HG03139 (cell line): Measurements from ENCODE around the gene CFAP119.

ENCODE experiments used
- ATAC-seq: cut with Tn5 transposase; IDR thresholded peaks from one replicate; pipeline ENCODE4 v1.9.1; 2021; ENCODE audit not compliant: unreplicated experiment

The CFAP119 gene

DNA sequence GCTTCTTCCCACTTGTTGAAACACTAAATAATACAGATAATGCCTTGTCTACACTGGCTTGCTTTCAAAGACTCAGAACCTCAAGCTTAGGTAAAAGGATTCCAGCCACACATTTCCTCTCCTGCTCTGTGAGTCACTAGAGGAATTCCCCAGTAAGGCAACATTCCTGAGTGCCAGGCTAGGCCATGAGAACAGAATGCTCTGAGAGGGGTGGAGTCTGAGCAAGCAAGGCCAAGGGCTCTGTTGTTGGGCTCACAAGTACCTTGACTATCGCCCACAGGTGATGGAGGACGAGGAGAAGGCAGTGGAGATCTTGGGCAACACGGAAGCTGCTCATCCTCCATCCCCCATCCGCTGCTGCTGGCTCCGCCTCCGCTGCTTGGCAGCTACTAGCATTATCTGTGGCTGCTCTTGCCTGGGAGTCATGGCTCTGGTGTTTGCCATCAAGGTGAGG, 20.4 kb downstream of the CFAP119 start:
- no peak for ATAC-seq

DNA sequence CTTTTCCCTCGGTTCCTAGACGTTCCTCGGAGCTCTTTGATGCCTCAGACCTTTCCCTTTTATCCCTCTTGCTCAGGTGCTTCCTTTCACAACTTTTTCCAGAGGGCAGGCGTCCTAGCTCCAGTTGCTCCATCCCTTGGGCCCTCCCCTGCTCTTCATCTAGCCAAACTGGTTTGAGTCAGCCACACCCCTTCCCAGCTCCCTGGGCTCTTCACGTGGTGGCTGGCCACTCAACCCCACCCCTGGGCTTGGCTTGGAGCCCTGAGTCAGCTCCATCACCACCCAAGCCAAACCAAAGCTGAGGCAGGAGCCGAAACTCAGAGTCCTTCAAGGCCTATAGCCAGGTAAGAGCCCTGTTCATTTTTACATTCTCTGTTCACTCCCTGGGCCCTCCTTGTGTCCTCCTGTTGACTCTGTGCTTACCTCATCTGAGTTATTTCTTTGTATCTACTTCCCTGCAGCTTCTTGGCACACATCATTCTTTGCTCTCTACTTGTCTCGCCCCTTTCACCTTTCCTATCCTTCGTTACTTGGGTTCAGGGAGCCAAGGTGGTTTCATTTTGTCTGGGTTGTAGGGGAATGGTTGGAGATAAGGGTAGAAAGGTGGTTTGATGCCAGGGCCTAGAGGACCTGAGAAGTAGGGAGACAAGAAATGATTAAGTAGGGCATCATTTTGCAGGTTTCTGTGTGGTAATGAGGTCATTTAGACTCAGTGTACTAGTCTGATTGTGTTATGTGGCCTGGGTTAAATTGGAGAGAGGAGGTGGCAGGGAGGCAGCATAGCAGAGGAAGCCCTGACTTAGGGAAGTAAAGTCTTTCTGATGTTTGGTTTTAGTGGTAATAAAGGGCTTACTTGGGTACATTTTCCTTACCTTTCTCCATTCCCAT, 21.3 kb downstream of the CFAP119 start:
- ATAC-seq = no peak

GRCh38 chr16:30738984-30739951, 22.6 kb downstream of the CFAP119 start:
- no peak for ATAC-seq

DNA sequence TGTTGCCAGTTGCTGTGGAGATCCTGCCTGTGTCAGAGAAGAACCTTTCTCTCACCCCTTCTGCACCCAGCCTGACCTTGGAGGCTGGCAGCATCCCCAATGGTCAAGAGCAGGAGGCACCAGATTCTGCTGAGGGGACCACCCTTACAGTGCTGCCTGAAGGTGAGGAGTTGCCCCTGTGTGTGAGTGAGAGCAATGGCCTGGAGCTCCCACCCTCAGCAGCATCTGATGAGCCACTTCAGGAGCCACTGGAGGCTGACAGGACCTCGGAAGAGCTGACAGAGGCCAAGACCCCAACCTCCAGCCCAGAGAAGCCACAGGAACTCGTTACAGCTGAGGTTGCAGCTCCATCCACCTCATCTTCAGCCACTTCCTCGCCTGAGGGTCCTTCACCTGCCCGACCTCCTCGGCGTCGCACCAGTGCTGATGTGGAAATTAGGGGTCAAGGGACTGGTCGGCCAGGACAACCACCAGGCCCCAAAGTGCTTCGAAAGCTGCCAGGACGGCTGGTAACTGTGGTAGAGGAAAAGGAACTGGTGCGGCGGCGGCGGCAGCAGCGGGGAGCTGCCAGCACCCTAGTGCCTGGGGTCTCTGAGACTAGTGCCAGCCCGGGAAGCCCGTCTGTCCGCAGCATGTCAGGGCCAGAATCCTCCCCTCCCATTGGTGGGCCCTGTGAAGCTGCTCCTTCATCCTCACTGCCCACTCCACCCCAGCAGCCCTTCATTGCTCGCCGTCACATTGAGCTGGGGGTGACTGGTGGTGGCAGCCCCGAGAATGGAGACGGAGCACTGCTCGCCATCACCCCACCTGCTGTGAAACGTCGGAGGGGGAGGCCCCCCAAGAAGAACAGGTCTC, 23.8 kb downstream of the CFAP119 start:
- ATAC-seq = no peak

DNA sequence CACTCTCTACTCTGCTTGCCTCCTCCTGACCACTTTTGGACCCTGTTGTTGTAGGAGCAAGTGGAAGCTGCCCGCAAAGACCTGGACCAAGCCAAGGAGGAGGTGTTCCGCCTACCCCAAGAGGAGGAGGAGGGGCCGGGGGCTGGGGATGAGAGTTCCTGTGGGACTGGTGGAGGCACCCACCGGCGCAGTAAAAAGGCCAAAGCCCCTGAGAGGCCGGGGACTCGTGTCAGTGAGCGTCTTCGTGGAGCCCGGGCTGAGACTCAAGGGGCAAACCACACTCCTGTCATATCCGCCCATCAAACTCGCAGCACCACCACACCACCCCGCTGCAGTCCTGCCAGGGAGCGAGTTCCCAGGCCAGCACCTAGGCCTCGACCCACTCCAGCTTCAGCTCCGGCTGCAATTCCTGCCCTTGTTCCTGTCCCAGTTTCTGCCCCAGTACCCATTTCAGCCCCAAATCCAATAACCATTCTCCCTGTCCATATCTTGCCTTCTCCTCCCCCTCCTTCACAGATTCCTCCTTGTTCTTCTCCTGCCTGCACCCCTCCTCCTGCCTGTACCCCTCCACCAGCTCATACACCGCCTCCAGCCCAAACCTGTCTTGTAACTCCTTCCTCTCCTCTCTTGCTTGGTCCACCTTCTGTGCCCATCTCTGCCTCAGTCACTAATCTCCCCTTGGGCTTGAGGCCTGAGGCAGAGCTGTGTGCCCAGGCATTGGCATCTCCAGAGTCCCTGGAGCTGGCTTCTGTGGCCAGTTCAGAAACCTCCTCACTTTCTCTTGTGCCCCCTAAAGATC, 24.7 kb downstream of the CFAP119 start:
- no peak for ATAC-seq

DNA sequence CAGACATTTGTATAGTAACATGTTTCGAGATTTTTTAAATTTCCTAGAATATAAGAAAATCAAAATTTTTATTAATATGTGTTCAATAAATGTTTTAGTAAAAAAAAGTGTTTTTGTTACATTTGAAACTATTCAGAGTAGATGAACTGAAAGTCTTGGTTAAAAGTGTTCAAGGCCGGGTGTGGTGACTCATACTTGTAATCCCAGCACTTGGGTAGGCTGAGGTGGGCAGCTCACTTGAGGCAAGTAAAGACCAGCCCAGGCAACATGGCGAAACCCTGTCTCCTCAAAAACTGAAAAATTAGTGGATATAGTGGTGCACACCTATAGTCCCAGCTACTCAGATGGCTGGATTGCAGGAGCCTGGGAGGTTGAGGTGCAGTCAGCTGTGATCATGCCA, 30.5 kb downstream of the CFAP119 start:
- ATAC-seq = no peak

DNA sequence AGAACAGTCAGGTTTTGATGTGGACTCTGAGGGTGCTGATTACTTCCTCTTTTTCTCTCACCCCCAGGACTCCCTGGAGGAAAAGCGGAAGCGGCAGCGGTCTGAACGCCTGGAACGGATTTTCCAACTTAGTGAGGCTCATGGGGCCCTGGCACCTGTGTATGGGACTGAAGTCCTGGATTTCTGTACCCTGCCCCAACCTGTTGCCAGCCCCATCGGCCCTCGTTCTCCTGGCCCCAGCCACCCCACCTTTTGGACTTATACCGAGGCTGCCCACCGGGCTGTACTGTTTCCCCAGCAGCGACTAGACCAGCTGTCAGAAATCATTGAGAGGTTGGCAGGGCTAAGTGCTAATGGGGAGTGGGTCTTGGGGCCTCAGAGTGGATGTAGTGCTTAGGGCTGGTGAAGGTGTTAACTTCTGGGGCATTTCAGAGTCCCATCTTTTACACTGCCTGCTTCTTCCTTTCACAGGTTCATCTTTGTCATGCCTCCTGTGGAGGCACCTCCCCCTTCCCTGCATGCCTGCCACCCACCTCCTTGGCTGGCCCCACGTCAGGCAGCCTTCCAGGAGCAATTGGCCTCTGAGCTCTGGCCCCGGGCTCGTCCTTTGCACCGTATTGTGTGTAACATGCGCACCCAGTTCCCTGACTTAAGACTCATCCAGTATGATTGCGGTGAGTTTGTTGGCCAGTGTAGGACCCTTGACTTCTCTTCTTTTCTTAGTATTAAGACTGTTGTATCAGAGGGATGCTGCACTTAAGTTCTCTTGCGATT, 32.8 kb downstream of the CFAP119 start:
- no peak for ATAC-seq

- ATAC-seq = no peak
Observed at GRCh38 chr16:30728321-30728720, 33.5 kb downstream of the CFAP119 start.

- ATAC-seq = no peak
Observed at GRCh38 chr16:30725418-30725792, 36.5 kb downstream of the CFAP119 start.

DNA sequence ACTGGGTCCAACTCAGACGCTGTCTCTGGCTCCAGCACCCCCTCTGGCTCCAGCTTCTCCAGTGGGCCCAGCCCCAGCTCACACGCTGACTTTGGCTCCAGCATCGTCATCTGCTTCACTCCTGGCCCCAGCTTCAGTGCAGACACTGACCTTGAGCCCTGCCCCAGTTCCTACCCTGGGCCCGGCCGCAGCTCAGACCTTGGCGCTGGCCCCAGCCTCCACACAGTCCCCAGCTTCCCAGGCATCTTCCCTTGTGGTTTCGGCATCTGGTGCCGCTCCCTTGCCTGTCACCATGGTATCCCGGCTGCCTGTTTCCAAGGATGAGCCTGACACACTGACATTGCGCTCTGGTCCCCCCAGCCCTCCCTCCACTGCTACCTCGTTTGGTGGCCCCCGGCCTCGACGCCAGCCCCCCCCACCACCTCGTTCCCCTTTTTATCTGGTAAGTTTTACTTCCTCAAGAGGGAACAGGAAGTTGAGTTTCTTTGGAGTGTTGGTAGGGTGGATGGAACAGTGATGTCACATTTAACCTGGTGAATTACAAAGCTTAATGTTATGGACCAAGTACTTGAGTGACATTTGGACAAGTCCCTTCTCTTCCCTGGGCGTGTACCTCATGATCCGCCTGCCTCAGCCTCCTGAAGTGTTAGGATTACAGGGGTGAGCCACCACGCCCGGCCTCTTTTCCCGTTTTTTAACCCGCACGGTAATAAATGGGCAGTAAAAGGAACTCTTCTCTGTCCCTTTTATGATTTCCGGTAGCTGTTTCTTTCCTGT, 37.0 kb downstream of the CFAP119 start:
- ATAC-seq = no peak

GRCh38 chr16:30723725-30724355, 38.0 kb downstream of the CFAP119 start:
- no peak for ATAC-seq

GRCh38 chr16:30722916-30723315, 38.9 kb downstream of the CFAP119 start:
- ATAC-seq = no peak

DNA sequence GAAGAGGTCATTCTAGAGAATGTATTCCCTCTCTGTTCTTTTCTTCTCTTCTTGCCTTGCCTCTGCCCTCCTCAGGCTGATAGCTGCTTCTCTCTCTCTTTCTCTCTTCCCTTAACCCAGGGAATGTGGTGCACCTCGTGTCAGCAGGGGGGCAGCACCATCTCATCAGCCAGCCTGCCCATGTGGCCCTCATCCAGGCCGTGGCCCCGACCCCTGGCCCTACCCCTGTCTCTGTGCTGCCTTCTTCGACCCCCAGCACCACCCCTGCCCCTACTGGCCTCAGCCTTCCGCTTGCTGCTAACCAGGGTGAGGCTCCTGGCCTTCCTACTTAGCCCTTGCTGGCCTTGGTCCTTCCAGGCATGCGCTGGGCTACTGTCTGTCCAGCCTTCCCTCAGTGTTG, 39.4 kb downstream of the CFAP119 start:
- no peak for ATAC-seq

DNA sequence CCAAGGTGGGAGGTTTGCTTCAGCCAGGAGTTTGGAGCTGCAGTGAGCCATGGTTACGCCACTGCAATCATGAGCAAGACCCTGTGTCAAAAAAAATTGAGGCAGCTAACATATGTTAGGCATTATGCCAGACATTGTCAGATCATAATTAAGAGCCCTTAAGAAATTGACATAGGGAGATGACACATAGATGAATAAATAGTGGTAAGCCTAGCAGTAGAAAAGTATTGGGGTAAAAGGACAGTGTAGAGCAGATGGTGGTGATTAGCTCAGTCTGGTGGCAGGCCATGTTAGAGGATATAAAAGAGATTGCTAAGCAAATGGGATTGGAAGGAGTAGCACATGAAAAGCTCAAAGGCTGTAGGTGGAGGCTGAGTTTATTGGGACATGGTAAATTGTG, 40.3 kb downstream of the CFAP119 start:
- ATAC-seq = no peak

GRCh38 chr16:30721167-30721566, 40.7 kb downstream of the CFAP119 start:
- no peak for ATAC-seq

DNA sequence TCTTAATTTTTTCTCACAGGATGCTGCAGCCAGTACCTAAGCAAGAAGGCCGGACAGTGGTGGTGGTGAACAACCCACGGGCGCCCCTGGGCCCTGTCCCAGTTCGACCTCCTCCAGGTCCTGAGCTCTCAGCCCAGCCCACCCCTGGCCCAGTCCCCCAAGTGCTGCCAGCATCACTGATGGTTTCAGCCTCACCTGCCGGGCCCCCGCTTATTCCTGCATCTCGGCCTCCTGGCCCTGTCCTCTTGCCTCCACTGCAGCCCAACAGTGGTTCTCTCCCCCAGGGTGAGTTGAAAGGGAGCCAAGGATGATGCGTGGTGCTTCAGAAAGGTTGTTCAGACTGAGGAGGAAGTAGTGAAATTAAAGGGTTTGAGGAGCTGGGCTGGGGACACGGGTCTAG, 41.2 kb downstream of the CFAP119 start:
- no peak for ATAC-seq

- no peak for ATAC-seq
Observed at GRCh38 chr16:30720086-30720485, 41.8 kb downstream of the CFAP119 start.
